ENCODE results near the gene C5. TPM values are rescaled to one million over a fixed set of nuclear protein-coding genes. Genes with fewer than 3 reads are reported as not detected.

The C5 gene
- total RNA-seq, 1 donor from 2014 or later: 0.63 TPM

GRCh38 chr9:120999317-120999716 is 50.8 kb downstream of the C5 start:
- TF ChIP-seq CTCF (IDR thresholded peaks at IDR 0.05; ENCODE audit: insufficient read depth, low read length, poor library complexity, severe bottlenecking): no peak
- Histone ChIP-seq H3K36me3 (ENCODE audit: control insufficient read depth, insufficient read depth, low read length) (no peaks in the 10 kb centered on the region), H3K27me3 (ENCODE audit: control insufficient read depth, insufficient read depth, low read length) (no peaks in the 10 kb centered on the region), H3K4me3 (ENCODE audit: low read depth, low read length) (no peak overlapping the region)
- DNase-seq (ENCODE audit: low read depth): no peak

- Histone ChIP-seq H3K4me3 (ENCODE audit: low read depth, low read length) (no peak overlapping the region), H3K36me3 (ENCODE audit: control insufficient read depth, insufficient read depth, low read length) (no peaks in the 10 kb centered on the region), H3K27me3 (ENCODE audit: control insufficient read depth, insufficient read depth, low read length) (no peaks in the 10 kb centered on the region)
- no peak for TF ChIP-seq CTCF (IDR thresholded peaks at IDR 0.05; ENCODE audit: insufficient read depth, low read length, poor library complexity, severe bottlenecking)
- DNase-seq (ENCODE audit: low read depth): no peak
Observed at GRCh38 chr9:120998111-120998510, 52.0 kb downstream of the C5 start.

GRCh38 chr9:120997502-120997901 is 52.6 kb downstream of the C5 start:
- no peak overlapping the region for H3K4me3 ChIP-seq (ENCODE audit: low read depth, low read length)
- no peak for DNase-seq (ENCODE audit: low read depth)
- TF ChIP-seq CTCF (IDR thresholded peaks at IDR 0.05; ENCODE audit: insufficient read depth, low read length, poor library complexity, severe bottlenecking): no peak
- no peaks in the 10 kb centered on the region for H3K36me3 ChIP-seq (ENCODE audit: control insufficient read depth, insufficient read depth, low read length)
- H3K27me3 ChIP-seq (ENCODE audit: control insufficient read depth, insufficient read depth, low read length): no peaks in the 10 kb centered on the region

GRCh38 chr9:120996409-120996808 is 53.7 kb downstream of the C5 start:
- Histone ChIP-seq H3K36me3 (ENCODE audit: control insufficient read depth, insufficient read depth, low read length) (no peaks in the 10 kb centered on the region), H3K4me3 (ENCODE audit: low read depth, low read length) (no peak overlapping the region), H3K27me3 (ENCODE audit: control insufficient read depth, insufficient read depth, low read length) (no peaks in the 10 kb centered on the region)
- DNase-seq (ENCODE audit: low read depth): no peak
- no peak for TF ChIP-seq CTCF (IDR thresholded peaks at IDR 0.05; ENCODE audit: insufficient read depth, low read length, poor library complexity, severe bottlenecking)

GRCh38 chr9:120989065-120989464 is 61.0 kb downstream of the C5 start:
- H3K4me3 ChIP-seq (ENCODE audit: low read depth, low read length): no peak overlapping the region
- no peak for TF ChIP-seq CTCF (IDR thresholded peaks at IDR 0.05; ENCODE audit: insufficient read depth, low read length, poor library complexity, severe bottlenecking)
- DNase-seq (ENCODE audit: low read depth): no peak
- H3K27me3 ChIP-seq (ENCODE audit: control insufficient read depth, insufficient read depth, low read length): no peaks in the 10 kb centered on the region
- H3K36me3 ChIP-seq (ENCODE audit: control insufficient read depth, insufficient read depth, low read length): no peaks in the 10 kb centered on the region

- peak; percentile 64 for TF ChIP-seq CTCF (IDR thresholded peaks at IDR 0.05; ENCODE audit: insufficient read depth, low read length, poor library complexity, severe bottlenecking)
- no peak overlapping the region for H3K4me3 ChIP-seq (ENCODE audit: low read depth, low read length)
- H3K36me3 ChIP-seq (ENCODE audit: control insufficient read depth, insufficient read depth, low read length): no peaks in the 10 kb centered on the region
- no peaks in the 10 kb centered on the region for H3K27me3 ChIP-seq (ENCODE audit: control insufficient read depth, insufficient read depth, low read length)
- peak; percentile 41 for DNase-seq (ENCODE audit: low read depth)
Observed at GRCh38 chr9:120985819-120986222, 64.3 kb downstream of the C5 start.
